Measurements from ENCODE around the gene PPFIA1.

DNA sequence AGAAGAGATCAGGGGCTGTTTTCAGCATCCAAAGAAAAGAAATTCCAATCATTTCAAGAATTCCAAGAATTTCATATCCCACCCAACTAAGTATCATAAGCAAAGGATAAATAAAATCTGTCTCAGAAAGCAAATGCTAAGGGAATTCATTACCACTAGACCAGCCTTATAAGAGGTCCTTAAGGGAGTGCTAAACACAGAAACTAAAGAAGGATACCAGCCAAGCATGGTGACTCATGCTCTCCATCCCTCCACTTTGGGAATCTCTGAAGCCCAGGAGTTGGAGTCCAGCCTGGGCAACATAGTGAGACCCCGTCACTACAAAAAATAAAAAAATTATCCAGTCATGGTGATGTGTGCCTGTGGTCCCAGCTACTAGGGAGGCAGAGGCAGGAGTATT, 49.6 kb upstream of the PPFIA1 start:
- no peak for TF ChIP-seq POLR2AphosphoS5 (IDR thresholded peaks at IDR 0.05; ENCODE audit: borderline replicate concordance, low read depth, low read length)
- no peak for TF ChIP-seq EZH2 (IDR thresholded peaks at IDR 0.05)

All from SK-N-MC (cell line).